ENCODE results near the gene CEACAM16. TPM values are rescaled to one million over a fixed set of nuclear protein-coding genes. Genes with fewer than 3 reads are reported as not detected.

CEACAM16 gene
- total and polyA plus RNA-seq, 10 of the 15 experiments (the other 5 are each of a cell fraction or from before 2014, with no cell fraction given) = not detected

GRCh38 chr19:44752123-44752815, 53.3 kb downstream of the CEACAM16 start:
- SMC1A ChIA-PET (ENCODE audit: uncharacterized antibody, unreplicated experiment) = interaction anchor here (0.6 to 7.7 kb wide), 9 partner anchors 9 to 448 kb away, joined by 3 to 115 read pairs (median 7); partner anchors contain the start of gene ZNF235
- FAIRE-seq = peak; percentile 44
- peaks cover 52% of the 10 kb centered on the region for H3K79me2 ChIP-seq (ENCODE audit: control insufficient read depth, insufficient read depth, low read length)
- CTCF ChIA-PET = interaction anchor here (0.7 to 7.7 kb wide), 8 partner anchors 9 to 98 kb away, joined by 3 to 109 read pairs (median 4); no protein-coding TSS in a partner anchor
- H3K4me1 ChIP-seq (ENCODE audit: control insufficient read depth, insufficient read depth, low read length) = peaks cover 34% of the 10 kb centered on the region
- intact Hi-C loops (cut with micrococcal nuclease; ENCODE audit: unreplicated experiment) (loop anchor here (2.0 kb wide), 1 partner anchor 15 kb away; no protein-coding TSS in a partner anchor), in situ Hi-C loops (cut with MboI) (no loop called here)
- peaks cover 0 to 4% of the 10 kb centered on the region in 2 experiments for H3K36me3 ChIP-seq (ENCODE audit: control insufficient read depth in 2 of 2, insufficient read depth in 2 of 2, low read length in 1 of 2)
- peak overlapping the region; percentile 97 for H3K4me2 ChIP-seq (ENCODE audit: control insufficient read depth, insufficient read depth)
- 13% methylated on average over 8 of the region's 8 CpGs for WGBS (ENCODE audit: insufficient coverage, insufficient replicate concordance, low lambda C conversion rate, missing lambda C conversion rate)
- TSS peak; percentile 15 for BruUV-seq (replicated peaks)
- H3K4me3 ChIP-seq = peak overlapping the region; percentile 98
- POLR2A ChIA-PET = interaction anchor here (0.6 to 3.8 kb wide), 10 partner anchors 9 to 30 kb away, joined by 3 to 32 read pairs (median 10); no protein-coding TSS in a partner anchor
- no peak overlapping the region for H2AFZ ChIP-seq (ENCODE audit: control insufficient read depth, low read depth, low read length)
- no peak for ATAC-seq
- no peaks in the 10 kb centered on the region for H4K20me1 ChIP-seq (ENCODE audit: control insufficient read depth, insufficient read depth)
- H3K9ac ChIP-seq (ENCODE audit: control insufficient read depth, insufficient read depth, low read length) = peak overlapping the region; percentile 58
- no peaks in the 10 kb centered on the region for H3K9me3 ChIP-seq (replicated peaks; ENCODE audit: control insufficient read depth, insufficient read depth, low read length)
- peak overlapping the region; percentile 93 for H3K27ac ChIP-seq (ENCODE audit: control insufficient read depth, insufficient read depth)
- TF ChIP-seq E2F8 (IDR thresholded peaks at IDR 0.05; ENCODE audit: low read depth, partially characterized antibody) (no peak), BCL11A (IDR thresholded peaks at IDR 0.05; ENCODE audit: low read depth, low read length) (no peak), CREM (IDR thresholded peaks at IDR 0.05; ENCODE audit: low read depth) (no peak), MTA3 (IDR thresholded peaks at IDR 0.05; ENCODE audit: borderline replicate concordance, low read length) (peak; percentile 60; the same call in 1 of the 2 replicates), NBN (IDR thresholded peaks at IDR 0.05) (peak; percentile 62), GABPA (IDR thresholded peaks at IDR 0.05; ENCODE audit: low read depth) (no peak), HDGF (IDR thresholded peaks at IDR 0.05) (0 out of 2 replicates have a peak, but pooled peaks have one; percentile 29), ZNF207 (IDR thresholded peaks at IDR 0.05; ENCODE audit: borderline replicate concordance) (no peak), TCF12 (IDR thresholded peaks at IDR 0.05; ENCODE audit: low read depth, low read length) (no peak), BHLHE40 (IDR thresholded peaks at IDR 0.05; ENCODE audit: borderline replicate concordance in 1 of 2, low read depth in 2 of 2, low read length in 1 of 2) (peak in 1 of 2 experiments; percentile 30; a peak in 1 of 4 replicates), POLR2A (IDR thresholded peaks at IDR 0.05; ENCODE audit: low read depth, low read length) (no peak)
- RAD21 ChIA-PET (ENCODE audit: unreplicated experiment) = interaction anchor here (0.7 to 4.2 kb wide), 8 partner anchors 13 to 30 kb away, joined by 3 to 49 read pairs (median 20); no protein-coding TSS in a partner anchor
- DNase-seq (ENCODE audit: low read depth, low spot score) = no peak
- H3K27me3 ChIP-seq (replicated peaks in 1 of 2; ENCODE audit: control insufficient read depth in 2 of 2, insufficient read depth in 2 of 2, low read length in 1 of 2) = no peaks in the 10 kb centered on the region

All from GM12878 (cell line).